ENCODE data around the gene ZBTB21.

DNA sequence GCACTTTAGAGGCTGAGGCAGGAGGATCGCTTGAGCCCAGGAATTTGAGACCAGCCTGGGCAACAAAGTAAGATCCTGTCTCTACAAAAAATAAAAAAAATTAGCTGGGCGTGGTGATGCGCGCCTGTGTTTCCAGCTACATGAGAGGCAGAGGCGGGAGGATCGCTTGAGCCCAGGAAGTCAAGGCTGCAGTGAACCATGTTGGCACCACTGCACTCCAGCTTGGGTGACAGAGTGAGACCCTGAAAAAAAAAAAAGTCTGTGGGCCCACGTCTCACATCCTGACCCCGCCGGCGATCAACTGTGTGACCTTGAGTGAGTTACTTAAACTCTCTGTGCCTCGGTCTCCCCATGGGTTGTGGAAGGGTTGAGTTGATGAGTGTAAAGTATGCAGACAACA lies 12.7 kb upstream of the ZBTB21 start:
- TF ChIP-seq CTCF (IDR thresholded peaks at IDR 0.05), result no peak
- TF ChIP-seq POLR2AphosphoS5 (IDR thresholded peaks at IDR 0.05), result no peak

Data from esophagus muscularis mucosa (tissue), 3 donors.